Endothelial cell of umbilical vein (primary cell): ENCODE results near the gene ITGB2. TPM values are rescaled to one million over a fixed set of nuclear protein-coding genes. Genes with fewer than 3 reads are reported as not detected.

Source experiments
- BruUV-seq: library from RNA; stranded (reverse); fragments of 400-500 nt; replicated peaks from 2 replicates; lab custom pipeline; 2021; lab: Mats Ljungman, UMichigan
- CTCF ChIA-PET: fragments of 300-600, 350-600 bp; sonication (Branson Sonifier 250); formaldehyde crosslinking; loops from one replicate; lab custom pipeline; 2021; ENCODE audit warnings: antibody characterized with exemption, inconsistent platforms; lab: Charles Lee
- POLR2A ChIA-PET: fragments of 300-600, 350-600 bp; sonication (Branson Sonifier 250); formaldehyde crosslinking; loops from one replicate; lab custom pipeline; 2021; ENCODE audit warnings: antibody characterized with exemption, inconsistent platforms; lab: Charles Lee
- DNase-seq: peaks from one replicate; pipeline ENCODE4 v3.0.0-alpha.2; 2011; ENCODE audit warnings: low read depth, low spot score
- FAIRE-seq: peaks from 2 replicates; lab custom pipeline; 2011; peaks lifted over from hg19 to GRCh38; lab: Jason Lieb, UNC
- H2AFZ ChIP-seq: 2 replicates; pipeline ENCODE4 v1.6.0; 2012; ENCODE audit warnings: low read depth, low read length, control low read depth, inconsistent platforms
- H3K27ac ChIP-seq: 2 replicates; pipeline ENCODE4 v1.5.1; 2011; ENCODE audit warnings: low read depth, mild to moderate bottlenecking, control low read depth, low read length, moderate library complexity; ENCODE audit not compliant: insufficient read depth
- H3K27me3 ChIP-seq, 2 experiments: 2 replicates each; pipeline versions ENCODE4 v1.6.0 to v1.6.1; 2011; ENCODE audit warnings: low read length in 2 of 2, mixed read lengths in 1 of 2; ENCODE audit not compliant: control insufficient read depth in 2 of 2, insufficient read depth in 2 of 2
- H3K36me3 ChIP-seq, 2 experiments: 2 replicates in 1 of 2; 3 replicates in 1 of 2; pipeline ENCODE4 v1.5.1; 2011; ENCODE audit warnings: low read length in 2 of 2, mild to moderate bottlenecking in 1 of 2, moderate library complexity in 1 of 2; ENCODE audit not compliant: control insufficient read depth in 2 of 2, insufficient read depth in 2 of 2; ENCODE audit errors: extremely low read depth in 1 of 2
- H3K4me1 ChIP-seq: 3 replicates; pipeline ENCODE4 v1.5.1; 2011; ENCODE audit warnings: mild to moderate bottlenecking, low read length; ENCODE audit not compliant: control insufficient read depth, insufficient read depth; ENCODE audit errors: extremely low read depth
- H3K4me2 ChIP-seq: 2 replicates; pipeline ENCODE4 v1.6.1; 2011; ENCODE audit warnings: low read length, control low read depth, mixed read lengths; ENCODE audit not compliant: insufficient read depth
- H3K4me3 ChIP-seq, 3 experiments: fragments of 200-600 bp in 1 of 3; sonication (generic), shearing (Covaris generic) in 1 of 3; replicated peaks in 1 of 3; 2 replicates each; pipeline ENCODE4 v1.5.1; 2011 to 2016; ENCODE audit warnings: control low read depth in 3 of 3, low read length in 3 of 3, mild to moderate bottlenecking in 2 of 3, inconsistent platforms in 1 of 3, low read depth in 1 of 3, moderate library complexity in 1 of 3; ENCODE audit not compliant: insufficient read depth in 1 of 3
- H3K79me2 ChIP-seq: 2 replicates; pipeline ENCODE4 v1.6.0; 2012; ENCODE audit warnings: low read length, inconsistent platforms; ENCODE audit not compliant: control insufficient read depth, insufficient read depth
- H3K9ac ChIP-seq: replicated peaks from 2 replicates; pipeline ENCODE3; 2011; ENCODE audit warnings: low read length, control low read depth; ENCODE audit not compliant: insufficient read depth; ENCODE audit errors: extremely low read depth
- H3K9me1 ChIP-seq: replicated peaks from 3 replicates; pipeline ENCODE4 v1.6.0; 2011; ENCODE audit warnings: mild to moderate bottlenecking, low read length; ENCODE audit not compliant: control insufficient read depth, insufficient read depth; ENCODE audit errors: extremely low read depth
- H3K9me3 ChIP-seq: replicated peaks from 2 replicates; pipeline ENCODE4 v1.5.1; 2012; ENCODE audit warnings: low read length, inconsistent platforms; ENCODE audit not compliant: control insufficient read depth, insufficient read depth
- H4K20me1 ChIP-seq: replicated peaks from 2 replicates; pipeline ENCODE3; 2011; ENCODE audit warnings: mild to moderate bottlenecking, low read length; ENCODE audit not compliant: control insufficient read depth, insufficient read depth; ENCODE audit errors: extremely low read depth
- CTCF ChIP-seq, 2 donors: IDR thresholded peaks; 1 replicate in 1 of 2; 2 replicates in 1 of 2; pipeline ENCODE4 v1.5.1; 2011; ENCODE audit warnings: low read length in 2 of 2, mild to moderate bottlenecking in 2 of 2, moderate library complexity in 2 of 2, control low read depth in 1 of 2, inconsistent platforms in 1 of 2, low read depth in 1 of 2; ENCODE audit not compliant: insufficient read depth in 1 of 2; ENCODE audit errors: extremely low read depth in 1 of 2
- EZH2 ChIP-seq: IDR thresholded peaks from 2 replicates; pipeline ENCODE4 v1.6.1; 2012; ENCODE audit warnings: borderline replicate concordance, low read depth, mild to moderate bottlenecking, moderate library complexity, low read length, inconsistent platforms; ENCODE audit not compliant: severe bottlenecking
- FOS ChIP-seq: IDR thresholded peaks from 2 replicates; pipeline ENCODE4 v1.6.1; 2011; ENCODE audit warnings: mild to moderate bottlenecking, low read length, moderate library complexity, borderline replicate concordance; ENCODE audit not compliant: insufficient read depth
- GATA2 ChIP-seq: IDR thresholded peaks from 2 replicates; pipeline ENCODE4 v1.7.0; 2011; ENCODE audit warnings: low read depth, mild to moderate bottlenecking, moderate library complexity, mixed read lengths, low read length; ENCODE audit not compliant: insufficient read length, insufficient read depth
- JUN ChIP-seq: IDR thresholded peaks from 2 replicates; pipeline ENCODE4 v1.6.1; 2011; ENCODE audit warnings: borderline replicate concordance, low read depth; ENCODE audit not compliant: insufficient read length, insufficient read depth
- MYC ChIP-seq: IDR thresholded peaks from one replicate; pipeline ENCODE4 v1.6.1; 2011; ENCODE audit warnings: mild to moderate bottlenecking, low read depth, low read length
- POLR2A ChIP-seq: IDR thresholded peaks from 2 replicates; pipeline ENCODE4 v1.6.1; 2012; ENCODE audit warnings: low read depth, mild to moderate bottlenecking, control low read depth, low read length
- POLR2AphosphoS5 ChIP-seq: IDR thresholded peaks from 2 replicates; pipeline ENCODE4 v1.6.1; 2012; ENCODE audit warnings: low read depth, mild to moderate bottlenecking, control low read depth, low read length, moderate library complexity; ENCODE audit not compliant: insufficient read depth
- dilution Hi-C: fragments of 300-500 bp; cut with MboI; formaldehyde crosslinking; loops from one replicate; pipeline ENCODE4 v1.15.0; 2019; ENCODE audit warnings: low sequenced_read_pairs; ENCODE audit not compliant: extremely low pct_ligation_motif_present
- intact Hi-C: fragments of 100-400 bp; cut with micrococcal nuclease; formaldehyde crosslinking; loops from one replicate; pipeline ENCODE4 v1.10.0; 2022
- polyA plus RNA-seq, 4 experiments: library from polyadenylated mRNA; depleted of rRNA in 3 of 4; stranded (reverse) in 3 of 4; unstranded in 1 of 4; fragments of >200 nt; gene quantifications; 2 replicates each; pipeline versions ENCODE4 v1.2.1 to v1.2.3, GENCODE V29; 2011 to 2012; ENCODE audit warnings: missing spikeins in 1 of 4
- total RNA-seq: library from RNA; stranded (reverse); gene quantifications from 2 replicates; pipeline ENCODE4 v1.2.3, GENCODE V29; 2021
- TF ChIP-seq, protein P1 (sequence below): IDR thresholded peaks from 2 replicates; pipeline ENCODE4 v1.6.1; 2011; ENCODE audit not compliant: insufficient read depth, insufficient read length

Gene ITGB2
- total and polyA plus RNA-seq, 2 donors (not counting 3 experiments of a cell fraction or from before 2014, with no cell fraction given) = 0.39 to 0.91 TPM

DNA sequence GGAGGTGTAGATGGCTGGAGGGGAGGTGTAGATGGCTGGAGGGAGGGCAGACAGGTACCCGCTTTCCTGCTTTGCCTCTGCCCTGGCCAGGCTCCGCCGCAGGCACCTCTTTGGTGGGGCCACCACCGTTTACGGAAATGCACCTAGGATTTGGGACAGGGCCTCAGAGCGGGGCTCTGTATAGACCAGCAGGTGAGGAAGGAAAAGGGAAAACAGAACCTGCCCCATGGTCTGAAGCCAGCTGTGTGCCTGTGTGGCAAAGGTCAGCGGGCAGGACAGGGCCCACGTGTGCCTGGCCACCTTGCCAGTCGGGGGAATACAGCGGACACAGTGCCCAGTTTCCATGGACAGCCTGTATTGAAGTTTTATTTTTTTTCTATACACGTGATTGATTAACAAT is 35.1 kb downstream of the ITGB2 start:
- POLR2A ChIA-PET = no interaction called here
- peaks cover 20% of the 10 kb centered on the region for H3K4me1 ChIP-seq
- no TSS peak for BruUV-seq

DNA sequence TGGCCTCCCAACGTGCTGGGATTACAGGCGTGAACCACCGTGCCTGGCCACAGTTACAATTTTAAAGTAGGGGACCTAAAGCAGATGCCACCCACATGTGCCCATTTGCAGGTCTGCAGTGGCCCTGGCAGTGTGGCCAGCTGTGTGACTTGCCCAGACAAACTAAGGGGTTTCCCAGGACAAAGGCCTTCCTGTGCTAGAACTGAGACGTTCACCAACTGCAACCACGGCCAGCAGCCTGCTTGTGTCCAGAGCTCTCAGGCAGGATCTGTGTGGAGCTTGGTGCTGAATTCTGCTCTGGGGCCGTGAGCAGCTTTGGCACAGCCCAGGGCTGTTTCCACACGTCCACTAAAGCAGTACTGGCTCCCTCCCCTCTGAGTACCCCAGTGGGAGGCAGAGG is 36.6 kb downstream of the ITGB2 start:
- H3K4me3 ChIP-seq = no peak overlapping the region
- no peaks in the 10 kb centered on the region for H3K36me3 ChIP-seq
- intact Hi-C loops = no loop called here
- H2AFZ ChIP-seq = no peak overlapping the region
- ChIA-PET CTCF (interaction anchor here (1.3 to 7.1 kb wide), 3 partner anchors 10 to 91 kb away, joined by 4 to 47 read pairs (median 4); no protein-coding TSS in a partner anchor), POLR2A (interaction anchor here (2.7 kb wide), 1 partner anchor 10 kb away, joined by 7 read pairs; the partner anchor contains the start of gene PTTG1IP)
- TF ChIP-seq EZH2 (no peak), JUN (no peak), FOS (no peak), POLR2A (no peak), GATA2 (no peak), MYC (no peak), POLR2AphosphoS5 (no peak), CTCF (IDR thresholded peaks at IDR 0.05; ENCODE audit: extremely low read depth in 1 of 2, insufficient read depth in 1 of 2, low read depth in 1 of 2, low read length in 2 of 2) (no peak)
- TF ChIP-seq, protein P1, sequence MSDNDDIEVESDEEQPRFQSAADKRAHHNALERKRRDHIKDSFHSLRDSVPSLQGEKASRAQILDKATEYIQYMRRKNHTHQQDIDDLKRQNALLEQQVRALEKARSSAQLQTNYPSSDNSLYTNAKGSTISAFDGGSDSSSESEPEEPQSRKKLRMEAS = no peak
- dilution Hi-C loops = no loop called here
- no peak for FAIRE-seq
- no TSS peak for BruUV-seq
- no peak overlapping the region for H3K4me2 ChIP-seq
- H3K4me1 ChIP-seq = peaks cover 33% of the 10 kb centered on the region
- H3K79me2 ChIP-seq = no peaks in the 10 kb centered on the region
- DNase-seq = no peak
- H3K27me3 ChIP-seq = no peaks in the 10 kb centered on the region
- H3K9ac ChIP-seq = no peak overlapping the region
- H3K9me1 ChIP-seq = no peaks in the 10 kb centered on the region
- H4K20me1 ChIP-seq = no peaks in the 10 kb centered on the region
- H3K27ac ChIP-seq = no peak overlapping the region
- no peaks in the 10 kb centered on the region for H3K9me3 ChIP-seq

More for the DNA sequence above, 35.1 kb downstream of the ITGB2 start:
- FAIRE-seq (no peak), DNase-seq (no peak)
- H3K9me1 ChIP-seq = no peaks in the 10 kb centered on the region
- no peaks in the 10 kb centered on the region for H4K20me1 ChIP-seq
- no peaks in the 10 kb centered on the region for H3K9me3 ChIP-seq
- no peaks in the 10 kb centered on the region for H3K79me2 ChIP-seq
- no peak overlapping the region for H3K4me3 ChIP-seq
- no peak overlapping the region for H3K9ac ChIP-seq
- no peak overlapping the region for H3K27ac ChIP-seq
- CTCF ChIA-PET = no interaction called here
- dilution Hi-C loops = no loop called here
- intact Hi-C loops = no loop called here
- H2AFZ ChIP-seq = no peak overlapping the region
- H3K4me2 ChIP-seq = no peak overlapping the region
- no peaks in the 10 kb centered on the region for H3K27me3 ChIP-seq
- no peaks in the 10 kb centered on the region for H3K36me3 ChIP-seq
- TF ChIP-seq POLR2AphosphoS5 = no peak
- TF ChIP-seq EZH2 = no peak
- no peak for TF ChIP-seq GATA2
- TF ChIP-seq POLR2A = no peak
- no peak for TF ChIP-seq JUN
- TF ChIP-seq FOS = no peak
